Fibroblast of skin of right biceps (primary cell): ENCODE measurements around the gene ATP2A3.
"Not testable (repeated sequence)": the region's sequence is repeated elsewhere in the genome, so short reads cannot be mapped to it uniquely, and the experiment has no call there.

Experiments
- DNase-seq: peaks from one replicate; pipeline ENCODE4 v3.0.0-alpha.2; 2013

The ATP2A3 gene

DNA sequence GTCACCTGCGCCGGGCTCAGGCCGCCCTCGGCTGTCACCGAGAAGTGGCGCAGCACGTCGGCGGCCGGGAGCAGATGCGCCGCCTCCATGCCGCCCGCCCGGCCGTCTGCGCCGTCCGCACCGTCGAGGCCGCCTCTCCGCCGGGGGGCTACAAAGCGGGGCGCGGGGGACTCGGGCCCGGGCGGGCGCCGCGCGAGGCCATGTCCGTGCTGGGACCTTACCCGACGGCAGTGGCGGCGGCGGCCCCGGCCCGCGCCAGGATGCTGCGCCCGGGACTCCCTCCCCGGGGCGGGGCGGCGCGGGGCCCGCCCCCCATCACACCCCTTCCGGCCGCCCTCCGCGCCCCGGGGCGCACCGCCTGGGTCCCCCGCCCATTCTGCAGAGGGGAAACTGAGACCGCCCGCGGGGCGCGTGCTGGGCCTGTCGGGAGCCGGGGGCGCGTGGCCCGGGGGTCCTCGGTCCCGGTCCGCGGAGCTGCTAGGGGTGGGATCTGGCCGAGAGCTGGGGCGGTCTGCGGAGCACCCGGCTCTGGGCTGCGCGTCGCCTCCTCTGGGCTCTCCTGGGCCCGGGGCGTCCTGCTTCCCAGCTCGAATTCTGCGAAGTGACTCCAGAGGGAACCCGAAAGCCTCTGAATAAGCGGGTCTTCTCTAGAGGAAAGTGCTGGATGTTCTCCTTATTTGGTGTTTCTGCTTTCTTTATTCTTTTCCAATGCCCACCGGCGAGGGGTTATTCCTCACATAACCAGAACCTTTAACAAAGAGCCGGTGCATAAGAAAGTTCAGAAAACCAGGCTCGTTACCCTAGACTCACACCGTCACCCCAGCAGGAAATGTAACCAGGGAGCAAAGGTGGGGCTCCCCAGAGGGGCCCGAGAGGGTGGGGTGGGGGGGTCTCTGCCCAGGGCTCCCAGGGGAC is at the start of gene ATP2A3:
ATP2A3 (minus strand) TSS at position 235 of the 915 bp plus-strand sequence; CDS start at position 89, 146 bp downstream.
- no peak for DNase-seq

DNA sequence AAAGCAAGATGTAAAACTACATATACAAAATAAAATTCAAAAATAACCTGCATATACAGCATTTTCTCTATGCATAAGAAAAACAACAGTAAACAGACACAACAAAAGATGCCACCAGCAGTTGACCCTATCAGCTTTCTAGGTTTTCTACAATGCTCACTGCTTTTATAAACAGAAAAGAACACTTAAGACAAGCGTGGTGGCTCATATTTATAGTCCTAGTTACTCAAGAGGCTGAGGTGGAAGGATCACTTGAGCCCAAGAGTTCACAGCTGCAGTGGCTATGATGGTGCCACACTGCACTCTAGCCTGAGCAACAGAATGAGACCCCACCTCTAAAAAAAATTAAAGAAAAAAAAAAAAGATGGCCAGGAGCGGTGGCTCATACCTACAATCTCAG is 46.5 kb upstream of the ATP2A3 start:
- DNase-seq: no peak

DNA sequence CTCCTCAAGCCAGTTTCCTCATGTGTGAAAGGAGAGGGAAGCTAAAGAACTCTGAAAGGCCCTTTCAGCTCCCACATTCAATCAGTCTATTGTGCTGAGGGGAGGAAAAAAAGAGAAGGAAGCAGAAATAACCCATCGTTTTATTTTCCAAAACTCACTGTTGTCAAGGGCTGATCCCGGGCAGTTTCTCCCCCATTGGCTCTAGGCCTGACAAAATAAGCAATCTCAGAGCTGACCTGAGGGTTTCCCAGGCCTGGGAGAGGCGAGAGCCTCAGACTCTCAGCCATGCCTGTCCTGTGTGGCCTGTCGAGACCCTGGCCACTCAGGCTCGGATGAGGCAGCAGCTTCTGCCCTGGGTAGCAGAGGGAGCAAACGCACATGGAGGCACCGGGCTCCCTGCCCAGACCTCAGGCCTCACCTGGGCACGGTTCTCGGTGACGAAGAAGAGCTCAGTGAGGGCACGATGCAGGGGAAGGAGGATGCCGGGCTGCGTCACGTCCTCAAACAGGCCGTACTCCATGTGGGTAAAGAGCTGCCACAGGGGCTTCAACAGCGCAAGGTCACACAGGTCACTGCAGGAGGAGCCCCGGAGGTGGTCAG is 45.0 kb upstream of the ATP2A3 start:
- no peak for DNase-seq

DNA sequence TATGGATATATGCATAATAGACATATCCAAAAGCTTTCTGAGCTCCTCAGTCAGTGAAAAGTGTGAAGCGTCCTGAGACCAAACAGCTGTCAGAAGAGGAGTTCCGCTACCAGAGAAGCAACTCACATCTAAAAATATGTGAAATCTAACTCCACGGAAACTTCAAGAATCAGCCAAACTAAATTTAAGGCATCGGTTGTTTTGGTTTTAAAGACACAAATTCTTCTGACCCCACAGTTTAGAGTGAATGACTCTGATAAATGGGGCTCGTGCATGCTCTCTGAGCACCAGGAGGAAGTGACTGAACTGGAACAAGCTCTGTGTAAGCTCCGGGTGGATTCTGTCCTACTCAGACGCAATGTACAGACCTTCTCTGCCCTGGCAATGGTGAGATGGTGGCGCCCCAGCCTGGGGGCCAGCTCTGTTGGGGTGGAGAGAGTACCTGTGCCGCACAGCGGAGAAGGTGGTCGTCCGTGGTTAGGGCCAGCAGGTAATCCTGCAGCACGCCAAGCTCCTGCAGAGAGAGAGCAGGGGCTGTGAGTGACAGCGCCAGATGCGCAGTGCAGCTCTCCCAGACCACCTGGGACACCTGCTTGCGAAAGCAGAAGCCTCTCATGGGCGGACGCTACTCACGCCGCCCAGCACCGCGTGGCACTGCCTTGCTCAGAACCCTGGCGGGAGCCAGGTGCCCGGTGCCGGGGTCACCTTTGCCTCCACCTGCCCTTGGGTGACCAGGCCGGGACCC is 44.4 kb upstream of the ATP2A3 start:
- no peak for DNase-seq

DNA sequence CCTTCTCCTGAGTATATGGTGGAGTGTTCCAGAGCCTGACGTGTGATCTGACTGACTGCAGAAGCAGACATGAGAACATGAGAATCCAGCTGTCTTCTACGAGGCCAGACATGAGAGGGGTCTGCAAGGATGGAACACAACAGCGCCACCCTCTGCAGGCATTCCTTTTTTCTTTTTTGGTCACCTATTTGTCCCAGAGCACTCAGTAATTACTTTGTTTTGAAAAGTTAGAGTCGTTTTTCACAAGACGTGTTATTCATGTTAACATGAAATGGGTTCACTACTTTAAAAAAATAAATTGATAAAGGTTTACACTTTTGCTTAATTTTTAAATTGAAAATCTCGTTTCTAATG is 43.8 kb upstream of the ATP2A3 start:
- no peak for DNase-seq

DNA sequence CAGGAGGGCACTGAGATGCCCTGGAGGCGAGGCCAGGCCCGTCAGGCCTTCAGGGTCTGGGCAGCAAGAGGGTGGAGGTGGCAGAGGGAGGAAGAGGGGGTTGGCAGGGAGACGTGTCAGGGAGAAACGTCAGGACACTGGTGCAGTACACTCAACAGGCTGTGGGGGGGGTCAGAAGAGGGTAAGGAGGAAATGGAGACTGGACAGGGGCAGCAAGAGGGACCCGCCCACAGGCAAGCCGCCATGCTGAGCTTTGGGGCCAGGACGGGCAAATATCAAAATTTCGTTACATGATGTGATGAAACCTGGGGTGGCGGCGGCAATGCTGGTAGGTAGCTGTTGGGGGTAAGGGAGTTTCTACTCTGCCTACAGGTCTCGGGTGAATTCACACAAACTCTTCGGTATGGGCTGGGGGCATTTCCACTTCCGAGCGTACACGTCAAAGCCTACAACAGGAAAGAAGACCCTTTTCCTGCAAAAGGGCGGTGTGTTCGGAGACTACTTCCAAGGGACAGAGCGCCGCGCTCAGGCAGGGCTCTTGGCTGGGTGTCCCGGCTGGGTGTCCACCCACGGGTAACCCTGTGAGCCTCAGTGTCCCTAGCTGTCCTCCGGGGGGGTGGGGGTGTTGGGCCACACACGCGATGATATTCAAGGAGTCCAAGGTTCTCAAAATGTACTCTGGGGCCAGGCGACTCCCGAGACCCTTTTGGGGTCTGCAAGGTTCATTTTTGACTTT is 43.3 kb upstream of the ATP2A3 start:
- no peak for DNase-seq

DNA sequence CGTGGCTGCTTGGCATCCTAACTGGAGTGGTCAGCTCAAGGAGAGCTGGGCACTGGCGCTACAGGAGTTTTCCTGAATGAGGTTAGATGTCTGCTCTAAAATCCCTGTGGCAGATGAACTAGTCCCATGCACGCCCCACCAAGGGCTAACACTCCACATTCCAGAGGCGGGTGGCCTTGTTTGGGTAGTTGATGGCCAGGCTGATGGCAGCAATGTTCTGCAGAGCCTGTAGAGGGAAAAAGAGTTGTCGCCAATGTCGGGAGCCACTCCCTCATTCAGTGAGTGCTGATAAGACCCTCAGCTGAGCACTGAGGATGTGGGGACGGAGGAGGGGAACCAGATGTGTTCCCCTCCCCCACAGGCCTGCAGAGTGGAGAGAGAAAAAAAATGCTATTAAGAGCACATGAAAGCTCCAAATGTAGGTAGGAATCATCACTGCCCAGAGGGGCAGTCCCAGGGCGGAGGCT is 42.5 kb upstream of the ATP2A3 start:
- no peak for DNase-seq

DNA sequence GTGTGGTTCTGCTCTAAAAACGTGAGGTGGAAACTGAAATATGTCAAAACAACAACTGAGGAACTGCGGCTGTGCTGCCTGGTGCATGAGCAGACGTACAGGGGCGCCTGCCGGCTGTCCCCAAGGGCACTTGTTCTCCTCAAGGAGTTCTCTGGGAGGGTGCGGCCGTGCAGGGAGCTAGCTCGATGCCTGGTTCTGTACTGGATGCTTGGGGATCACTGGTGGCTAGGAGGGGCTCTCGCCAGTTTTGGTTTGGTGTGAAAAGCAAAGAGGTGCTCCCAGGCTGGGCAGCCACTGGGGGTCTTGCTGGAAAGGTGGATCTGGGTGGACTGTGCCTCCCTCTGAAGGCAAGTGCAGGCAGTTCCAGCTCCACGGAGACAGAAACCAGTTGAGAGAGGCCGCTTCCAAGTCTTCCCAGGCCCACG is 41.9 kb upstream of the ATP2A3 start:
- DNase-seq: no peak

DNA sequence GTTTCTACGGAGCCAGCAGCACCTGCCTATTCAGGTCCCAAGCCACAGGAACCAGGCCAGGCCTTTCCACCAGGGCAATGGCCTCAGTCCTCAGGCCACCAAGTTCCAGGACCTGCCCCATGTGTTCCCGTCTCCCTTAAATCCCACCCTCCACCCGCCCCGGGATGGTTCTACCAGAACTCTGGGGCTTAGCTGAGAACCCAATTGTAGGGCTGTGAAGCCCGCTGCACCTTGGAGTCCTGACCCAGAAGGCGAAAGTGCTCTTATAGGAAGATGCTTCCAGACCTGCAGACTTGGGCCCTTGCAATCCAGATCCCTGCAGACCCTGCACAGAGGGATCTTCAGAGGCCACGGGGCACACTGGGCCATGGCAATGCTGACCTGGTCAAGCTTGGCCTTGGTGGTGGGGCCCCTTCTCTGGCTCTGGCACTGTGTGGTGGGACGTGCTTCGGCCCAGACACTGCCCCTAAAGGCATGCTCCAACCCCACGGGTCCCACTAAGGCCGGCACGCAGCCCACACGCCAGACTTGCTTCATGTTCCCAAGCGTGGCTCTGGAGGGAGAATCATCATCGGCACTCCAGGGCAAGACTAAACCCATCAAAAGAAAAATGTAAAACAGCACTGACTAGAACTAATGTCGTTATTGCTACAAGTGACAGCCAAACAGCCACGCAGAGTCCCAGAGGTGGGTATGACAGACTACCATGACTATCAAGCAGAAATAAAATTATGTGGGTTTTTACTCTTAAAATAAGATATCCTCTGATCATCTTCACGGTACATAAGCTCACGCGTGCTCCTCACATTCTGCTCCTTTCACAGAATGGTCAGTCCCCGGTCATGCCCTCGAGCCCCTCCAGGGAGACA is 41.3 kb upstream of the ATP2A3 start:
- no peak for DNase-seq

DNA sequence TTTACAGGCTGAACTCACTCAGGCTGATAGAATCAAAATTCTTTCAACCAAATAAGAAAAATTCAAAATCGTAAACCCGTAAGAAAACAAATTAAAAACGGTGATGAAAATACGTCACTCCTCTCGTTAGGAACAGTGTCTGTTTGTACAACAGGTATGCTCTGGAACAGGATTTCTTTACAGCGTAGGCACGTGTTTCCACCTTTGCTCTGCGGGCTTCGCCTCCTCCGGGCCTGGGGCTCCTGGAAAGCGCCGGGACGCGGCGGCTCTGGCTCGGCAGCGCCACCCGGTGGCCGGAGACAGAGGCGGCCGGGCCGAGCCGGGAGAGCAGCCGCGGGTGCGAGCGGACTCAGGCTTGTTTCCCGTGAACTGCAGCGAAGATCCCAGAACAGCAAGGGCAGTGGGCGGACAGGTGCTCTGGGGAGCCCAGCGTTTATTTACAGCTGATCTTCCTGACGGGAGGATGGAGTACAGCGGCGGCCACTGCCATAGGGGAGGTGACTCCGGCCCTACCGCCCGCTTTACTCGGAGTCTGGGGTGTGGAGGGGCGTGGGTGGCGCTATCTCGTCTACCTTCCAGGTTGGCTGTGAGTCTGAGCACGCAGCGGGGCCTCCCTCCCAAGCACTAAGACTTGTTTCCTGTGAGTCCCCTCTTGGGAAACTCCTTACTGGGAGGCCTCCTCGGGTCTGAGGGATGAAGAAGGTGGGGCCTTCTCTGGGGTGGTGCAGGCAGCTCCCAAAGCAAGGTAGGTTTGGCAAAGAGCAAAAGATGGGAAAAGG is 40.5 kb upstream of the ATP2A3 start:
- DNase-seq: peak; percentile 44

DNA sequence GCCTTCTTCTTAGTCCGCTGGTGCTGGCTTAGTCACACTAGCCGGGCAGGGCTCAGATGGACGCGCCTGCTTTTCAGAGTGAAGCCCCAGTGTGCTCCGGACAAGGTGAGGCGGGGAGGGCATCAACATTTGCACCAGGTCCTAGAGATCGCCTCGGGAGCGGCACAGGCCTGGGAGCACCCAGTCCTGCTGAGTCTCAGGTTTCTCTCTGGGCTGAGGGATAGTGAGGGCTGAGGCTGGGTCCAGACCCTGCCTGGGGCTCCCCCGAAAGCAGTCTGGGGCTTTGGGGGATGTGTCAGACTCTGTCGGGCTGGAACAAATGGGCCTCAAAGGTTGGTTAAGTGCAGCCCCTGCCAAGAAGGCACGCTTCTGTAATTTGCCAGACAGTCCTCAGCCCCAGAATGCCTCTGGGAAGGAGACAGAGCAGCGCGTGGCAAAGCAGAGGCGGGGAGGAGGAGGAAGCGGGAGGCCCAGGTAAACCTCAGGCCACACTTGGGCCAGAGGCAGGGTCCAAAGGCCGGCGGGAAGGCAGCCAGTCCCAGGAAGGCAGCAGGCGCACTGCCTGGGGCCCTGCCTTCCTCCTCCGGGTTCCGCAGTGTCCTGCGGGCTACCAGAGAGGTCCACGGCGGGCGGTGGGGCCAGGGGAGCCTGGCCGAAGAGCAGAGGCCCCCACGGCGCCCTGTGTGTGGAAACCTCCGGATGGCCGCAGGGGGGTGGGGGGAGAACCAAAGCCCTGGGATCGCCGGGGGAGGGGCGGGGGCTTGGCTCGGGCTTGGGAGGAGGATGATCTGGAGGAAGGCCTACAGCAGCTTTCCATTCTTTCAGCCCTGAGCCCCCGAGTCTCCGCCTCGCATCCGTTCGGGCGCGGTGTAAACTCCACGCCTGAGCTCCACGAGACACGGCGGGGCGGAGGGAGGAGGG is 39.5 kb upstream of the ATP2A3 start:
- DNase-seq: no peak

DNA sequence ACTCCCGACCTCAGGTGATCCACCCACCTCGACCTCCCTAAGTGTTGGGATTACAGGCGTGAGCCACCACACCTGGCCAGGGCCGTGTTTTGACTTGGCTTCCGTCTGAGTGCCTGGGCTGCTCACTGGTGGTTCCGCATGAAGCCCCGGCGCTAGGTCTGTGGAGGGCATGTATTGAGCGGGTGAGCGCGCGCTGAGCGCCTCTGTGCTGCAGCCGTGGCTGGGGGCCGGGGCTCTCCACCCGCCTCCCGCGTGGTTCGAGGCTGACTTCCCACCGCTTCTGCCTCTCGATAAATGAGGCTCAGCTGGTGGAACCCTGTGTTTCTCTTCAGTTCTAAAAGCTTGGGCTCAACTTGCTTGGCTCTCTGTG is 38.9 kb upstream of the ATP2A3 start:
- DNase-seq: no peak

DNA sequence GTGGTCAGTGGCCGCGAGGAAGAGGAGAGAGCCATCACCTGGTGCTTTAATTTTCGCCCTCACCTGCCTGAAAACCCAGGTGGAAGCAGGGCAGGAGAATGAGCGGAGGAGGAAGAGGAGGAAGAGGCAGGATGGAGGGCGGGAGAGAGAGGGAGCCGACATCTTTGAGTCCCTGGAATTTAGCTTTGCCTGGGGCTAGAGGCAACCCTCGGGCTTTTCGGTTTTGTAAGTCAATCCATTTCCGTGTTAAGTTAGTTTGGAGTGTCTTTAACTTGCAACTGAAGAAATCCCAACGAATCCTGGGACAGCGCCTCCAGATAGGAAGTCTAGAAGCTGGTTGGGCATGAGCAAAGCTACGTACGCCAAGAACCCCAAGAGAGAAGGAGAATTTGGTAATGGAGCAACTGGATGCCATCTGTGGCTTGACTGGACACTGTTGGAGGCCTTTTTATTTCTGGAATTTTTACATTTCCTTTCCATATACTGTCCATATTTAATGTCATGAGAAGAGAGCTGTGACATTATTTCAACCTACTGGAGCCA is 36.9 kb upstream of the ATP2A3 start:
- DNase-seq: no peak

DNA sequence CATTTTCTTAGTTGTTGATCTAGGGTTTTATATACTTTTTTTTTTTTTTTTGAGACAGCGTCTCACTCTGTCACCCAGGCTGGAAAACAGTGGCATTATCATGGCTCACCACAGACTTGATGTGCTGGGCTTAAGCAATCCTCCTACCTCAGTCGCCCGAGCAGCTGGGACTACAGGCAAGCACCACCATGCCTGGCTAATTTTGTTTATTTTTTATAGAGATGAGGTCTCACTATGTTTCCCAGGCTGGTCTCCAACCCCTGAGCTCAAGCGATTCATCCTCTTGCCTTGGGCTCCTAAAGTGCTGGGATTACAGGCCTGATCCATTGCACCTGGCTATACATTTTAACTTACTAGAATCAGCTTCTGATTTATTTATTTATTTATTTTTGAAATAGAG is 34.2 kb upstream of the ATP2A3 start:
- no peak for DNase-seq

DNA sequence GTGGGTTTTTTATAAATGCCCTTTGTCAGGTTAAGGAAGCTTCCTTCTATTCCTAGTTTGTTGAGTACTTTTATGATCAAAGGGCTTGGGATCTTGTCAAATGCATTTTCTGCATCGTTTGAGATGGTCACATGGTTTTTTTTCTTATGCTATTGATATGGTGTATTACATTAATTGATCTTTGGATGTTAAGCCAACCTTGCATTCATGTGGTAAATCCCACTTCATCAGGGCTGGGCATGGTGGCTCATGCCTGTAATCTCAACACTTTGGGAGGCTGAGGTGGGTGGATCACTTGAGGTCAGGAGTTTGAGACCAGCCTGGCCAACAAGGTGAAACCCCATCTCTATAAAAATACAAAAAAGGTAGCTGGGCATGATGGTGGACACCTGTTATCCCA is 30.8 kb upstream of the ATP2A3 start:
- DNase-seq: no peak

DNA sequence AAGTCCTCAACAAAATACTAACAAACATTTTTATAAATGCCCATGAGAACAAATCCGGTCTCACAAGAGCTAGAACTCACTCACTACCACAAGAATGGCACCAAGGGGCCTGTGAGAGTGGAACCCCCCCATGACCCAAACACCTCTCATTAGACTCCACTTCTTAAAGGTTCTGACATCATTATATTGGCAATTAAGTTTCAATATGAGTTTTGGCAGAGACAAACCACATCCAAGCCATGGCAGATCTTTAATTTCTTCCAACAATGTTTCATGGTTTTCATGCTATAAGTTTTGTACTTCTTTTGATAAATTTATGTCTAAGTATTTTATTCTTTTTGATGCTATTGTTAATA is 30.0 kb upstream of the ATP2A3 start:
- no peak for DNase-seq

DNA sequence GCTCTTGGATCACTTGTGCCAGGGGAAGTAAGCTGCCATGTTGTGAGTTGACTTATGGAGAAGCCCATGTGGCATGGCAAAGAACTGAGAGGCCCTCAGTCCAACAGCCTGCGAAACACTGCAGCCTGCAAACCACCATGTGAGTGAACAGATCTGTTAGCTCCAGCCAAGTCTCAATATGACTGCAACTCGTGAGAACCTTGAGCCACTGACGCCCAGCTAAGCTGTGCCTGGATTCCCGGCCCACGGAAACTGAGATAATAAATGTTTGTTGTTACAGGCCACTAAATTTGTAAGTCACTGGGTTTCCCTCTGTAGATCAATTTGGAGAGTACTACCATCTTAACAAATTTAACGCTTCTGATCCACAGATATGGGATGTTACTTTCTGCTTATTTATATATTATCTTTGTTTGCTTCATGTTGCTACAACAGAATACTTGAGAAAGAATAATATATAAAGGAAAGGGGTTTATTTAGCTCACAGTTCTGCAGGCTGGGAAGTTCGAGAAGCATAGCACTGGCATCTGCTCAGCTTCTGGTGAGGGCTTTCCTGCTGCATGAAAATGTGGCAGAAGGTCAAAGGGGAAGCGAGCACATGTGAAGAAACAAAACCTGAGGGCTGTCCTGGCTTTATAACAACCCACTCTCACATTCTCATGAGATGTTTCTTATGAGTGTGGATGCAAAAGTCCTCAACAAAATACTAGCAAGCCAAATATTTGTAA is 29.4 kb upstream of the ATP2A3 start:
- DNase-seq: no peak

DNA sequence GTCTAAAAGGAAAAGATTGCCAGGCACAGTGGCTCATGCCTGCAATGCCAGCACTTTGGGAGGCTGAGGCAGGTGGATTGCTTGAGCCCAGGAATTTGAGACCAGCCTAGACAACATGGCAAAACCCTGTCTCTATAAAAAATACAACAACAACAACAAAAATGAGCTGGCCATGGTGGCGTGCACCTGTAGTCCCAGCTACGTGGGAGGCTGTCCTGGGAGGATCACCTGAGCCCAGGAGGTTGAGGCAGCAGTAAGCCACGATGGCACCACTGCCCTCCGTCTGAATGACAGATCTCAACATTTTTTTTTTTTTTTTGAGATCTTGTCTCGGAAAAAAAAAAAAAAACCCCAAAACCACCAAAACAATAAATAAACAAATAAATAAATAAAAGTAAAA is 28.1 kb upstream of the ATP2A3 start:
- DNase-seq: no peak

DNA sequence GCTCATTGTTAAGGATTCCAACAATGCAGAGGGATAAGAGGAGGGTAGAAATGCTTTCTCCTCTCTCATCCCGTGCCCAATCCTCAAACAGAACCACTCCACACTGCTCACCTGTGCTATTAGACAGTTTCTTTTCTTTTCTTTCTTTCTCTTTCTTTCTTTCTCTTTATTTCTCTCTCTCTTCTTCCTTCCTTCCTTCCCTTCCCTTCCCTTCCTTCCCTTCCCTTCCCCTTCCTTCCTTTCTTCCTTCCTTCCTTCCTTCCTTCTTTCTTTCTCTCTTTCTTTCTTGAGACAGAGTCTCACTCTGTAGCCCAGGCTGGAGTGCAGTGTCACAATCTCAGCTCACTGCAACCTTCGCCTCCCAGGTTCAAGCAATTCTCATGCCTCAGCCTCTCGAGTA is 27.5 kb upstream of the ATP2A3 start:
- not testable (repeated sequence) for DNase-seq
